Astrocyte (in vitro differentiated cells and primary cell): ENCODE results near the gene EFNA1.

Source experiments
- EZH2 ChIP-seq: IDR thresholded peaks from 2 replicates; pipeline ENCODE4 v1.6.1; 2012; ENCODE audit warnings: mild to moderate bottlenecking, low read length, inconsistent platforms; ENCODE audit not compliant: insufficient read depth
- TF ChIP-seq, protein P1 (sequence below): IDR thresholded peaks from 2 replicates; pipeline ENCODE4 v1.5.1; 2011; ENCODE audit warnings: low read depth, mild to moderate bottlenecking, inconsistent platforms, low read length, moderate library complexity; ENCODE audit not compliant: insufficient read depth

DNA sequence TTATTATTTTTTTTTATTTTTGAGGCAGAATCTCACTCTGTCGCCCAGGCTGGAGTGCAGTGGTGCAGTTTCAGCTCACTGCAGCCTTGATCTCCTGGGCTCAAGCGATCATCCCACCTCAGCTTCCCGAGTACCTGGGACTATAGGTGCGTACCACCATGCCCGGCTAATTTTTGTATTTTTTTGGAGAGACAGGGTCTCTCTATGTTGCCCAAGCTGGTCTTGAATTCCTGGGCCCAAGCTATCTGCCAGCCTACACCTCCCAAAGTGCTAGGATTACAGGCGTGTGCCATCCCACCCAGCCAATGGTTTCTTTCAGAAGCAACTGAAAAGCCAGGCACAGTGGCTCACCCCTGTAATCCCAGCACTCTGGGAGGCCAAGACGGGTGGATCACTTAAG, 43.1 kb downstream of the EFNA1 start:
- TF ChIP-seq EZH2 = no peak
- TF ChIP-seq, protein P1, sequence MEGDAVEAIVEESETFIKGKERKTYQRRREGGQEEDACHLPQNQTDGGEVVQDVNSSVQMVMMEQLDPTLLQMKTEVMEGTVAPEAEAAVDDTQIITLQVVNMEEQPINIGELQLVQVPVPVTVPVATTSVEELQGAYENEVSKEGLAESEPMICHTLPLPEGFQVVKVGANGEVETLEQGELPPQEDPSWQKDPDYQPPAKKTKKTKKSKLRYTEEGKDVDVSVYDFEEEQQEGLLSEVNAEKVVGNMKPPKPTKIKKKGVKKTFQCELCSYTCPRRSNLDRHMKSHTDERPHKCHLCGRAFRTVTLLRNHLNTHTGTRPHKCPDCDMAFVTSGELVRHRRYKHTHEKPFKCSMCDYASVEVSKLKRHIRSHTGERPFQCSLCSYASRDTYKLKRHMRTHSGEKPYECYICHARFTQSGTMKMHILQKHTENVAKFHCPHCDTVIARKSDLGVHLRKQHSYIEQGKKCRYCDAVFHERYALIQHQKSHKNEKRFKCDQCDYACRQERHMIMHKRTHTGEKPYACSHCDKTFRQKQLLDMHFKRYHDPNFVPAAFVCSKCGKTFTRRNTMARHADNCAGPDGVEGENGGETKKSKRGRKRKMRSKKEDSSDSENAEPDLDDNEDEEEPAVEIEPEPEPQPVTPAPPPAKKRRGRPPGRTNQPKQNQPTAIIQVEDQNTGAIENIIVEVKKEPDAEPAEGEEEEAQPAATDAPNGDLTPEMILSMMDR = no peak
